Measurements from ENCODE around the gene SPAAR.
"Not testable (repeated sequence)": the region's sequence is repeated elsewhere in the genome, so short reads cannot be mapped to it uniquely, and the experiment has no call there.

SPAAR gene

GRCh38 chr9:35891646-35892045 is 17.6 kb upstream of the SPAAR start:
- no peaks in the 10 kb centered on the region for H3K9me3 Mint-ChIP-seq
- H3K4me1 Mint-ChIP-seq: no peaks in the 10 kb centered on the region
- no peak for DNase-seq
- H3K27me3 Mint-ChIP-seq: peaks cover 18% of the 10 kb centered on the region
- H3K27ac Mint-ChIP-seq: no peak overlapping the region
- no peak for ATAC-seq
- no peak overlapping the region for H3K4me3 Mint-ChIP-seq

- ATAC-seq: no peak
- Mint-ChIP-seq H3K4me1 (no peaks in the 10 kb centered on the region), H3K27me3 (peaks cover 18% of the 10 kb centered on the region), H3K27ac (no peak overlapping the region), H3K4me3 (no peak overlapping the region), H3K9me3 (no peaks in the 10 kb centered on the region)
- DNase-seq: no peak
These were observed 17.2 kb upstream of the SPAAR start for GRCh38 chr9:35892051-35892450.

GRCh38 chr9:35896570-35896969 is 12.7 kb upstream of the SPAAR start:
- no peak for ATAC-seq
- Mint-ChIP-seq H3K4me1 (no peaks in the 10 kb centered on the region), H3K9me3 (no peaks in the 10 kb centered on the region), H3K27me3 (peaks cover 9% of the 10 kb centered on the region), H3K4me3 (no peak overlapping the region), H3K27ac (no peak overlapping the region)
- DNase-seq: no peak

GRCh38 chr9:35897376-35898099 is 11.8 kb upstream of the SPAAR start:
- ATAC-seq, H3K4me1 Mint-ChIP-seq, DNase-seq, H3K9me3 Mint-ChIP-seq, H3K27me3 Mint-ChIP-seq, H3K27ac Mint-ChIP-seq, H3K4me3 Mint-ChIP-seq: not testable (repeated sequence)

GRCh38 chr9:35898337-35898736 is 11.0 kb upstream of the SPAAR start:
- no peak for DNase-seq
- H3K4me3 Mint-ChIP-seq: no peak overlapping the region
- no peaks in the 10 kb centered on the region for H3K27me3 Mint-ChIP-seq
- no peak for ATAC-seq
- H3K9me3 Mint-ChIP-seq: no peaks in the 10 kb centered on the region
- peaks cover 7% of the 10 kb centered on the region for H3K4me1 Mint-ChIP-seq
- H3K27ac Mint-ChIP-seq: no peak overlapping the region

GRCh38 chr9:35899021-35899420 is 10.3 kb upstream of the SPAAR start:
- peaks cover 7% of the 10 kb centered on the region for H3K4me1 Mint-ChIP-seq
- H3K27me3 Mint-ChIP-seq: no peaks in the 10 kb centered on the region
- ATAC-seq (no peak), DNase-seq (no peak)
- no peak overlapping the region for H3K27ac Mint-ChIP-seq
- no peaks in the 10 kb centered on the region for H3K9me3 Mint-ChIP-seq
- H3K4me3 Mint-ChIP-seq: no peak overlapping the region

GRCh38 chr9:35903049-35903448 is 6.2 kb upstream of the SPAAR start:
- Mint-ChIP-seq H3K4me1 (peaks cover 35% of the 10 kb centered on the region), H3K4me3 (no peak overlapping the region), H3K27ac (no peak overlapping the region), H3K27me3 (no peaks in the 10 kb centered on the region), H3K9me3 (no peaks in the 10 kb centered on the region)
- DNase-seq (no peak), ATAC-seq (peak; percentile 66)

- no peak for DNase-seq
- no peaks in the 10 kb centered on the region for H3K9me3 Mint-ChIP-seq
- H3K4me1 Mint-ChIP-seq: peaks cover 48% of the 10 kb centered on the region
- no peak overlapping the region for H3K4me3 Mint-ChIP-seq
- no peak overlapping the region for H3K27ac Mint-ChIP-seq
- no peak for ATAC-seq
- no peaks in the 10 kb centered on the region for H3K27me3 Mint-ChIP-seq
These were observed 5.0 kb upstream of the SPAAR start for GRCh38 chr9:35904338-35904737.

GRCh38 chr9:35905051-35905781 is 4.1 kb upstream of the SPAAR start:
- no peak for DNase-seq
- peak; percentile 22 for ATAC-seq
- no peaks in the 10 kb centered on the region for H3K9me3 Mint-ChIP-seq
- H3K27me3 Mint-ChIP-seq: no peaks in the 10 kb centered on the region
- no peak overlapping the region for H3K27ac Mint-ChIP-seq
- H3K4me3 Mint-ChIP-seq: no peak overlapping the region
- peaks cover 55% of the 10 kb centered on the region for H3K4me1 Mint-ChIP-seq

GRCh38 chr9:35905912-35906679 is 3.2 kb upstream of the SPAAR start, which contains the start of gene HRCT1:
TSS of gene HRCT1 (plus strand) at chr9:35906202. CDS start at chr9:35906288, 86 bp downstream.
- DNase-seq (no peak), ATAC-seq (no peak)
- Mint-ChIP-seq H3K27me3 (no peaks in the 10 kb centered on the region), H3K9me3 (no peaks in the 10 kb centered on the region), H3K4me1 (peaks cover 63% of the 10 kb centered on the region), H3K27ac (no peak within 1 kb of the TSS), H3K4me3 (no peak within 1 kb of the TSS)

- ATAC-seq (no peak), DNase-seq (no peak)
- Mint-ChIP-seq H3K27ac (peak overlapping the region in 1 of 2 donors; percentile 50), H3K27me3 (no peaks in the 10 kb centered on the region), H3K4me1 (peaks cover 73% of the 10 kb centered on the region), H3K4me3 (no peak overlapping the region), H3K9me3 (no peaks in the 10 kb centered on the region)
These were observed 2.2 kb upstream of the SPAAR start for GRCh38 chr9:35906923-35907699.

GRCh38 chr9:35907711-35908503 is 1.4 kb upstream of the SPAAR start:
- no peaks in the 10 kb centered on the region for H3K27me3 Mint-ChIP-seq
- H3K9me3 Mint-ChIP-seq: no peaks in the 10 kb centered on the region
- no peak overlapping the region for H3K4me3 Mint-ChIP-seq
- peaks cover 70% of the 10 kb centered on the region for H3K4me1 Mint-ChIP-seq
- DNase-seq (no peak), ATAC-seq (no peak)
- H3K27ac Mint-ChIP-seq: peak overlapping the region in 1 of 2 donors; percentile 50

GRCh38 chr9:35908504-35909125 is 675 bp upstream of the SPAAR start:
- H3K9me3 Mint-ChIP-seq: no peaks in the 10 kb centered on the region
- no peaks in the 10 kb centered on the region for H3K27me3 Mint-ChIP-seq

More at GRCh38 chr9:35908504-35909125, 675 bp upstream of the SPAAR start:
- DNase-seq (no peak), ATAC-seq (no peak)
- Mint-ChIP-seq H3K4me3 (no peak overlapping the region), H3K4me1 (peaks cover 66% of the 10 kb centered on the region), H3K27ac (no peak overlapping the region)
